GM19240 (cell line): ENCODE measurements around the gene OR8I2.
"Not testable (repeated sequence)": the region's sequence is repeated elsewhere in the genome, so short reads cannot be mapped to it uniquely, and the experiment has no call there.

Experiments used
- DNase-seq: peaks from one replicate; pipeline ENCODE4 v3.0.0; 2011; ENCODE audit warnings: low spot score; ENCODE audit not compliant: insufficient read length

OR8I2 gene

DNA sequence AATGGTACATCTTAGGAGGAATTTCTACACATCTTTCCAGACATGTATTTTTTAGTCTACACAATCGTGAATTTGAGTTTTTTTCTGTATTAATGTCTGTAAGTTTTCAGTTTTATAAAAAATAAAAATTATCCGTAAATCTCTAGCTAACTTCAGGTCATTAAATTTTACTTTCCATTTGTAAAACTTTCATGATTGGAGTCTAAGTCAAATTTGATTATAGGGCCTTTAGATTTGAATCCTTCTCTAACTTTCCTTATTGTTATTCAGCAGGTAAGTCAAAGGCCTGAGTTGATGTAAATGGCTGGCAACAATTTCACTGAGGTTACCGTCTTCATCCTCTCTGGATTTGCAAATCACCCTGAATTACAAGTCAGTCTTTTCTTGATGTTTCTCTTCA lies at the start of gene OR8I2:
OR8I2 (plus strand) TSS at position 301 of the 400 bp plus-strand sequence; CDS start at position 301, 0 bp downstream.
- no peak for DNase-seq

DNA sequence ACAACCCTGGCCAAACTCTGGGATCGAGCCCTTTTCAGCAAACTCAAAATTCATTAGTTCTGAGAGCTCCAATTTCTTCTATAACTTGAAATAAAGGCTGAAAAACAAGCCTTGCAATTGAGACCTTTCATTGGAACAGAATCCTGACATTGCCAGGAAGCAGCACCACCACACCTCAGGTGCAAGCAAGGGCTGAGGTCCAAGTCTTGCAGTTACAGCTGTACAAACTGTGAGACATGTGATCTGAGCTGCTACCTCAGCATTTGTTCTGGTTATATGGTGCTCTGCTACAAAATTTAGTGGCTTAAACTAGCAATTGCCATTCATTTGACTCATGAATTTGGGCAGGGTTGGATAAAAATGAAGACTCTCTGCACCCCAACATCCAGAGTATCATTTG lies 47.6 kb upstream of the OR8I2 start:
- no peak for DNase-seq

DNA sequence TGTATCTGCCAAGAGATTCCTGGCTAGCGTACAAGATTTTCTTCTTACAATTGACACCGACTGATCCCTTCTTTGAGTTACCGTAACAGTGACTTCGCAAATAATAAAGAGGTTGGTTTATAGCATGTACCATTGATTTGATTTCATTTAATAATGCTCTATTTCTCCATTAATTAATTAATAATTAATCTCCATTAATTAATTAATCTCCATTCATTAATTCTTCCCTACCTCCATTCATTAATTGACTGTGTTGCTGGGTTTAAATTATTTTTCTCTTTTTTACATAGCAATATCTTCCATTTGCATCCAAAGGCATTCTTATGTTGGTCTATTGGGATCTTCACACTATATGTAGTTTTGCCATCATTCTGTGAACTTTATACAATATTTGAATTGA lies 44.6 kb upstream of the OR8I2 start:
- no peak for DNase-seq

DNA sequence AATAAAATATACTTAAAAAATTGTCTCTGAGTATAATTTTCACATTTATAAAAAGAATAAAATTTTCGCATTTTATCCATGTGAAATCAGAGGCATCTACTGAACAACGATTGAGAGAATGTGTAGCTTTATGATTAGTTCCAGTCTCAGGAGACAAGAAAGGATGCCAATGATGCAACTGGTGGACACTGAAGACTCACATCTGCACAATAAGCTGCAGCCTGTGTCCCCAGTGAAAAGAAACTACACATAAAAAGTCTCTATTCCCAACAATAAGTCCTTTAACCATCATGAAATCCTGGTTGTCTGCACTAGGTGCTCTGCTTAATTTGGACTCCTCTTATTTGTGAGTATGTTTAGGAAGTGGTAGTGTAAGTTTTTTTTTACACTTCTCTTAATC lies 43.6 kb upstream of the OR8I2 start:
- no peak for DNase-seq

DNA sequence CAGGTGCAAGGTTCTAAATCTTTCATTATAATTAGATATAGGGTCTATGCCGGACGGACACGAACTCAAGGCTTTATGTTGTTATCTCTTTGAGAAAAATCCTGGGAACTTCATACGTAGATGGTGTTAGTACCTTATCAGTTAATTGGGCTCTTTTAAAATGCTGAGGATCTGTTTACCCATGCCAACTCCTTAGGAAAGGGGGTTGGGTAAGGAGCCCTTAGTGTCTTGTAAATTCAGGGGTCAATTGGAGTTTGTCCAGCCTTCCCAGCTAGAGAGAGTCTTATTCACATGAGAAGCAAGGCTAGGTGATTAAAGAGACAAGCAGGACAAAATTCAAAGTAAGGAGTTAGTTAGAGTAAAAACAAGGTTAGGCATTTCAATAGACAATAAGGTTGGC lies 36.7 kb upstream of the OR8I2 start:
- DNase-seq: not testable (repeated sequence)

DNA sequence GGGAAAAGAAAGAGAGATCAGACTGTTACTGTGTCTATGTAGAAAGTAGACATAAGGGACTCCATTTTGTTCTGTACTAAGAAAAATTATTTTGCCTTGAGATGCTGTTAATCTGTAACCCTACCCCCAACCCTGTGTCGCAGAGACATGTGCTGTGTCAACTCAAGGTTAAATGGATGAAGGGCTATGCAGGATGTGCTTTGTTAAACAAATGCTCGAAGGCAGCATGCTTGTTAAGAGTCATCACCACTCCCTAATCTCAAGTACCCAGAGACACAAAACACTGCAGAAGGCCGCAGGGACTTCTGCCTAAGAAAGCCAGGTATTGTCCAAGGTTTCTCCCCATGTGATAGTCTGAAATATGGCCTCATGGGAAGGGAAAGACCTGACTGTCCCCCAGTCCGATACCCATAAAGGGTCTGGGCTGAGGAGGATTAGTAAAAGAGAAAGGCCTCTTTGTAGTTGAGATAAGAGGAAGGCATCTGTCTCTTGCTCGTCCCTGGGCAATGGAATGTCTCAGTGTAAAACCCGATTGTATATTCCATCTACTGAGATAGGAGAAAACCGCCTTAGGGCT lies 35.4 kb upstream of the OR8I2 start:
- DNase-seq: not testable (repeated sequence)

DNA sequence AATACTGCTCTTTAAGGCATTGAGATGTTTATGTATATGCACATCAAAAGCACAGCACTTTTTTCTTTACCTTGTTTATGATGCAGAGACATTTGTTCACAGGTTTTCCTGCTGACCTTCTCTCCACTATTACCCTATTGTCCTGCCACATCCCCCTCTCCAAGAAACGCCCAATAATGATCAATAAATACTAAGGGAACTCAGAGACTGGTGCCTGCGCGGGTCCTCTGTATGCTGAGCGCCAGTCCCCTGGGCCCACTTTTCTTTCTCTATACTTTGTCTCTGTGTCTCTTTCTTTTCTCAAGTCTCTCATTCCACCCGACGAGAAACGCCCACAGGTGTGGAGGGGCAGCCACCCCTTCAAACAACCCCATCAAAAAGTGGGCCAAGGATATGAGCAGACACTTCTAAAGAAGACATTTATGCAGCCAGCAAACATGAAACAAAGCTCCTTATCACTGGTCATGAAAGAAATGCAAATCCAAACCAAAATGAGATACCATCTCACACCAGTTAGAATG lies 34.8 kb upstream of the OR8I2 start:
- not testable (repeated sequence) for DNase-seq

DNA sequence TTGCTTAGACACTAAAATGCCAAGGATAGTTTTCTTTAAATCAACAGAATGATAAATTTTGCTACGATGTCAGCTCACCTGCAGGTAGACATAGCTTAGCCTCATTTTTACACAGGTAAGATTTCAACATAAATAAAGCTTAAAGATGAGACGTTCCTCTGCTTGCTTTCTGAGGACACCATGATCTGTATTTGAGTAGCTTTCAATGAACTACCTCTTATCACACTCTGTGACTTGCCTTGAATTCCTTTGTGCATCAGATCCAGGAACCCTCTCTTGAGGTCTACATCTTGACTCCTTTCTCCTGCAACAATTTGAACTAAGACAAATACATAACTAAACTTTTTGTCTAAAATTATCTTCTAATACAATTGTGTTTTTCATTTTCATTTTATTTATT lies 26.1 kb upstream of the OR8I2 start:
- DNase-seq: no peak

DNA sequence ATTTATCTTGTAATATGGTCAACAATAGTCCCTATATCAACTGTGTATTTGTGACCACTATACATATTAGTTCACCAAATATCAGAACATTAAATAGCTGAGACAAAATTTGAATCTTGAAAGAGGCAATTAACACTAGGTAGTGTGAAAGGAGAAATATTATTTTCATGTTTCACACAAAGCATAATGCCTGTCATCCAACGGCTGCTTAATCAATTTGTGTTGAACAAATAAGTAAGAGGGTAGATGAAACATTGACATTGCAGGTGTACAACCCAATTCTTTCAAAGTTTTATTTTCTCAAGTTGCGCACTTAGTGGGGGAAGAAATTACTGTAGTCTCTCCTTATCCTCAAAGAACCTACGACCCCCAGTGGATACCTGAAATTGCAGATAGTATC lies 3.4 kb upstream of the OR8I2 start:
- DNase-seq: no peak

DNA sequence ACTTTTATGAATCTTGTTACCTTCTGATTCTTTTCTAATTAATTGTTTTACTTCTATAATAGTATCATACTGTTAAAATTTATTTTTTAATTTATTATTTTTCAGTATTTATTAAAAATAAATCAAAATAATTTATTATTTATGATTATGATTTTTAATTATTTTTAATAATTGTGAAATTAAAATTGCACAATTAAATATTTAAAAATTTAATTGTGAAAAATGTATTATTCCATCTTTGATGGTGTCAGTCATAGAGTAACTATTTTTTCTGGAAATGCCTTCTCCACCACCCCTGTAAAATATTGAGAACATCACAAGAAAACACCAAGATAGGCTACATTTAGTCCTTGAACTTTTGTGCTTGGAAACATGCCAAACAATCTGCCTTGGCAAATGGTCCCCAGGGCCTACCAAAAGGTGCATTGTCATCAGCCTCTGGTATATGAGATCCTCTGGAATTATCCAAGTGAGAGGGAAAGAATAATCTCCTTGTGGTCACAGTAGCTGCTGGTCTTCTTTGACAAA lies 10.2 kb downstream of the OR8I2 start, which contains the start of gene OR8H2:
OR8H2 (plus strand) TSS at position 478 of the 528 bp plus-strand sequence. CDS start 1,356 bp downstream, outside the sequence.
- DNase-seq: no peak

DNA sequence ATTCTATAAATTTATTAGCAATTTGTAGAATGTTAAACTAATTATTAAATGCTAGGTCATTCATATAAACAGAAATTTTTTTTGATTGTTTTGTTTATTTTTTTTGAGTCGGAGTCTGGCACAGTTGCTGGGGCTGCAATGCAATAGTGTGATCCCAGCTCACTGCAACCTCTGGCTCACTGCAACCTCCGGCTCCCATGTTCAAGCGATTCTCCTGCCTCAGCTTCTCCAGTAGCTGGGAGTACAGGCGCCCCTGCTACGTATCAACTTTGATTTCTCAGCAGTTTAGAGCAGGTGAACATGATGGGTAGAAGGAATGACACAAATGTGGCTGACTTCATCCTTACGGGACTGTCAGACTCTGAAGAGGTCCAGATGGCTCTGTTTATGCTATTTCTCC lies 29.0 kb downstream of the OR8I2 start, which contains the start of gene OR8H3:
OR8H3 (plus strand) TSS at position 301 of the 400 bp plus-strand sequence; CDS start at position 301, 0 bp downstream.
- DNase-seq: no peak

DNA sequence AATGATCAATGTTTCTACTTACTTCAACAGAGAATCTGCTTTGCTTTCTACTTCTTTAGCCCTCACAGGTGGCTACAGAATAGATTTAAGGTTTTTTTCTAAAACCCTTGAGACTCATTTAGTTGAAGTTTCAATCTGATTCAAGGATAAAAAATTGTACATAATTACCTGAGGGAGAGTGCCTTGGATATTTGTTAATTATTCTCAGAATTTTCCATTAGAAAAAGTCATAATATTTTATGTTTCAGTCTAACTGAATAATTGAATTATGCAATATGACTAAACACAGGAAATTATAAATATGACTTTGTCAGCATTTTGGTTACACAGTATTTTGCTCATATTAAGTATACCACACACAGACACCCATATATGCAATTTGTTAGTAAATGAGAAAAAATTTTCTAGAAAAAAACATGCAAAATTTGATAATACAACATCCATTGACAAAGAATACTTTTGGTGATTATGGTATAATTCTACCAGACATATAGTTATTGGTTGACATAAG lies 47.1 kb downstream of the OR8I2 start, which contains the start of gene OR8J3:
OR8J3 (minus strand) TSS at position 51 of the 511 bp plus-strand sequence. CDS start 2,483 bp downstream, outside the sequence.
- DNase-seq: no peak

DNA sequence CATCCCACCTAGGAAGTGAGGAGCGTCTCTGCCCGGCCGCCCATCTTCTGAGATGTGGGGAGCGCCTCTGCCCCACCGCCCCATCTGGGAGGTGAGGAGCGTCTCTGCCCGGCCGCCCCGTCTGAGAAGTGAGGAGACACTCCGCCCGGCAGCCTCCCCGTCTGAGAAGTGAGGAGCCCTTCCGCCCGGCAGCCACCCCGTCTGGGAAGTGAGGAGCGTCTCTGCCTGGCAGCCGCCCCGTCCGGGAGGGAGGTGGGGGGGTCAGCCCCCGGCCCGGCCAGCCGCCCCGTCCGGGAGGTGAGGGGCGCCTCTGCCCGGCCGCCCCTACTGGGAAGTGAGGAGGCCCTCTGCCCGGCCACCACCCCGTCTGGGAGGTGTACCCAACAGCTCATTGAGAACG lies 50.6 kb downstream of the OR8I2 start:
- DNase-seq: not testable (repeated sequence)
